GM10266 (cell line): Measurements from ENCODE around the gene DUSP16.

ENCODE experiments used
- DNase-seq: peaks from one replicate; pipeline ENCODE4 v3.0.0; 2012; ENCODE audit errors: extremely low spot score
- CTCF ChIP-seq: IDR thresholded peaks from 2 replicates; pipeline ENCODE4 v1.5.1; 2012; ENCODE audit warnings: mild to moderate bottlenecking, low read depth; ENCODE audit not compliant: control insufficient read depth, insufficient read depth; ENCODE audit errors: missing control alignments

DUSP16 gene

GRCh38 chr12:12470751-12471306 is 91.8 kb downstream of the DUSP16 start:
- no peak for DNase-seq
- TF ChIP-seq CTCF = no peak

- DNase-seq = no peak
- TF ChIP-seq CTCF = no peak
These were observed 93.3 kb downstream of the DUSP16 start for GRCh38 chr12:12469386-12469785.

DNA sequence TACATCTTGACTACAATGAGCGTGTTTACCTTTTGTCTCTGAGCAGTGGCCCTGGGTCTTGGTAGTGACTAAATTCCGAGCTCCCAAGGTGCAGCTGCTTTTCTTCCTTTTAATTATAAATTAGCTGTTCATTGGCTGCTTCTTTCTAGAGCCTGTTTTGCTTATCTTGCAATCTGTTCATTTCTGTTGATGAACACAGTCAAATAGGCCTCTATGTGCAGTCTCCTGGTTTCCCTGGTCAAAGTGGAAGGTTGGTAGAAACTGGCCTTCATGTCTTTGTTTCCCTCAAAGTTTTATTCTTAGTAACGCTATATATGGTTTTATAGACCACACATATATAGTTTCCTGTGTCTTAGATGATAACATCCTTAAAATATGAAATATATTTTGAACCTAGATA is 94.1 kb downstream of the DUSP16 start:
- DNase-seq = no peak
- TF ChIP-seq CTCF = no peak

- no peak for DNase-seq
- TF ChIP-seq CTCF = no peak
These were observed 94.9 kb downstream of the DUSP16 start for GRCh38 chr12:12467688-12468261.

- no peak for TF ChIP-seq CTCF
These were observed 95.4 kb downstream of the DUSP16 start for GRCh38 chr12:12467264-12467663.

GRCh38 chr12:12466157-12466556 is 96.5 kb downstream of the DUSP16 start:
- TF ChIP-seq CTCF = no peak
- DNase-seq = no peak

More at GRCh38 chr12:12467264-12467663, 95.4 kb downstream of the DUSP16 start:
- DNase-seq = no peak

DNA sequence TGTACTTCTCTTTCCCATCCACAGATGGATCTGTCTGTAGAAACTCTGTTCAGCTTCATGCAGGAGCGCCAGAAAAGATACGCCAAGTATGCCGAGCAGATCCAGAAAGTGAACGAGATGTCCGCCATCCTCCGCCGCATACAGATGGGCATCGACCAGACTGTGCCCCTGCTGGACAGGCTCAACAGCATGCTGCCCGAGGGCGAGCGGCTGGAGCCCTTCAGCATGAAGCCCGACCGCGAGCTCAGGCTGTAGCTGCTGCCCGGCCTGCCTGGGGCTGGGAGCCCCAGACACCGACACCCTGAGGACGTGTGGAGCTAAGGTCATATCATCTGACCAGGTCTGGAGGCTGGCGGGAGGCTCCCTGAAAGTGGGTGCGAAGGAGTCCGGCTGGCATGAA is 97.1 kb downstream of the DUSP16 start:
- DNase-seq = no peak
- no peak for TF ChIP-seq CTCF
